HEK293T (cell line): Measurements from ENCODE around the gene KRT7.

Source experiments
- CTCF ChIA-PET: fragments of 350-600 bp; formaldehyde crosslinking; extraction: SDS; loops from one replicate; lab custom pipeline; 2021; ENCODE audit warnings: antibody characterized with exemption, inconsistent platforms; lab: Yijun Ruan, JAX
- POLR2A ChIA-PET: fragments of 350-600 bp; formaldehyde crosslinking; extraction: SDS; loops from one replicate; lab custom pipeline; 2020; ENCODE audit warnings: antibody characterized with exemption, inconsistent platforms; lab: Yijun Ruan, JAX
- DNase-seq: peaks from one replicate; pipeline ENCODE4 v3.0.0; 2012; ENCODE audit warnings: mixed read lengths; ENCODE audit errors: extremely low spot score
- ARNT ChIP-seq: fragments of 450-650 bp; IDR thresholded peaks from 2 replicates; pipeline ENCODE4 v1.6.1; 2017; ENCODE audit warnings: mild to moderate bottlenecking
- BHLHE40 ChIP-seq: fragments of 450-650 bp; IDR thresholded peaks from 2 replicates; pipeline ENCODE4 v1.6.1; 2016; ENCODE audit warnings: mild to moderate bottlenecking, moderate library complexity, borderline replicate concordance
- CTBP1 ChIP-seq: fragments of 450-650 bp; IDR thresholded peaks from 2 replicates; pipeline ENCODE4 v1.6.1; 2016; ENCODE audit warnings: borderline replicate concordance
- FOXA1 ChIP-seq: fragments of 450-650 bp; IDR thresholded peaks from 2 replicates; pipeline ENCODE4 v1.6.1; 2016; ENCODE audit warnings: mild to moderate bottlenecking
- FOXK2 ChIP-seq: fragments of 450-650 bp; IDR thresholded peaks from 2 replicates; pipeline ENCODE4 v1.6.1; 2016; ENCODE audit warnings: mild to moderate bottlenecking
- HDGF ChIP-seq: fragments of 450-650 bp; IDR thresholded peaks from 2 replicates; pipeline ENCODE4 v1.6.1; 2017; ENCODE audit warnings: antibody characterized with exemption, borderline replicate concordance
- L3MBTL2 ChIP-seq: fragments of 450-650 bp; conservative IDR thresholded peaks from 2 replicates; pipeline ENCODE4 v1.6.1; 2016; ENCODE audit warnings: mild to moderate bottlenecking
- LEF1 ChIP-seq: fragments of 450-650 bp; IDR thresholded peaks from 2 replicates; pipeline ENCODE4 v1.6.1; 2017; ENCODE audit warnings: mild to moderate bottlenecking, borderline replicate concordance
- NFRKB ChIP-seq: fragments of 450-650 bp; IDR thresholded peaks from 2 replicates; pipeline ENCODE4 v1.6.1; 2016; ENCODE audit warnings: mild to moderate bottlenecking, moderate library complexity
- PKNOX1 ChIP-seq: fragments of 450-650 bp; IDR thresholded peaks from 2 replicates; pipeline ENCODE4 v1.6.1; 2016
- SP1 ChIP-seq: fragments of 450-650 bp; IDR thresholded peaks from 2 replicates; pipeline ENCODE4 v1.6.1; 2017
- SUZ12 ChIP-seq: fragments of 450-650 bp; IDR thresholded peaks from 2 replicates; pipeline ENCODE4 v1.6.1; 2016; ENCODE audit warnings: mild to moderate bottlenecking
- ZNF384 ChIP-seq: fragments of 450-650 bp; IDR thresholded peaks from 2 replicates; pipeline ENCODE4 v1.6.1; 2016

Gene KRT7

GRCh38 chr12:52203079-52203921 is 29.7 kb upstream of the KRT7 start:
- ChIA-PET CTCF (interaction anchor here (1.6 kb wide), 1 partner anchor 18 kb away, joined by 5 read pairs; no protein-coding TSS in a partner anchor), POLR2A (no interaction called here)
- DNase-seq = no peak
- no peak for TF ChIP-seq SUZ12
- no peak for TF ChIP-seq FOXA1
- TF ChIP-seq L3MBTL2 = no peak
- no peak for TF ChIP-seq PKNOX1
- no peak for TF ChIP-seq BHLHE40
- TF ChIP-seq FOXK2 = no peak

GRCh38 chr12:52204095-52204930 is 28.7 kb upstream of the KRT7 start:
- TF ChIP-seq SP1 (no peak), HDGF (no peak), FOXA1 (no peak), L3MBTL2 (no peak), PKNOX1 (no peak)
- POLR2A ChIA-PET = no interaction called here

GRCh38 chr12:52204931-52205505 is 28.0 kb upstream of the KRT7 start:
- POLR2A ChIA-PET = no interaction called here
- no peak for TF ChIP-seq L3MBTL2
- TF ChIP-seq ARNT = no peak
- TF ChIP-seq PKNOX1 = no peak
- no peak for TF ChIP-seq FOXA1
- CTCF ChIA-PET = interaction anchor here (1.6 kb wide), 1 partner anchor 17 kb away, joined by 5 read pairs; no protein-coding TSS in a partner anchor
- no peak for DNase-seq

More at GRCh38 chr12:52204095-52204930, 28.7 kb upstream of the KRT7 start:
- no peak for DNase-seq
- CTCF ChIA-PET = interaction anchor here (1.6 kb wide), 1 partner anchor 17 kb away, joined by 5 read pairs; no protein-coding TSS in a partner anchor

GRCh38 chr12:52205612-52206303 is 27.3 kb upstream of the KRT7 start:
- no peak for DNase-seq
- TF ChIP-seq ZNF384 (no peak), FOXK2 (no peak), ARNT (no peak)
- ChIA-PET POLR2A (no interaction called here), CTCF (no interaction called here)

GRCh38 chr12:52206304-52207040 is 26.6 kb upstream of the KRT7 start:
- DNase-seq = no peak
- TF ChIP-seq SUZ12 (no peak), FOXA1 (no peak), SP1 (no peak), CTBP1 (no peak), HDGF (no peak), FOXK2 (no peak), LEF1 (no peak), PKNOX1 (no peak)
- CTCF ChIA-PET = interaction anchor here (2.0 kb wide), 1 partner anchor 50 kb away, joined by 6 read pairs; no protein-coding TSS in a partner anchor
- POLR2A ChIA-PET = no interaction called here

GRCh38 chr12:52207106-52207505 is 25.9 kb upstream of the KRT7 start:
- ChIA-PET CTCF (interaction anchor here (0.6 to 2.0 kb wide), 2 partner anchors 50 to 71 kb away, joined by 5 to 6 read pairs; no protein-coding TSS in a partner anchor), POLR2A (no interaction called here)
- TF ChIP-seq NFRKB = no peak
- TF ChIP-seq FOXA1 = no peak
- DNase-seq = no peak
